Kidney tubule cell (primary cell): ENCODE results near the gene MBNL1.
"Not testable (repeated sequence)": the region's sequence is repeated elsewhere in the genome, so short reads cannot be mapped to it uniquely, and the experiment has no call there.

Experiments
- DNase-seq: peaks from one replicate; pipeline ENCODE4 v3.0.0-alpha.2; 2018; ENCODE audit warnings: low spot score

Gene MBNL1

GRCh38 chr3:152350139-152350538, 81.4 kb downstream of the MBNL1 start:
- DNase-seq: peak; percentile 33

GRCh38 chr3:152350776-152351175, 82.0 kb downstream of the MBNL1 start:
- DNase-seq: no peak

GRCh38 chr3:152352554-152352953, 83.8 kb downstream of the MBNL1 start:
- no peak for DNase-seq

- DNase-seq: no peak
Measured at GRCh38 chr3:152353578-152353977, 84.8 kb downstream of the MBNL1 start.

GRCh38 chr3:152355744-152356665, 87.3 kb downstream of the MBNL1 start:
- DNase-seq: no peak

- no peak for DNase-seq
Measured at GRCh38 chr3:152356870-152357276, 88.1 kb downstream of the MBNL1 start.

- no peak for DNase-seq
Measured at GRCh38 chr3:152357587-152357986, 88.9 kb downstream of the MBNL1 start.

- DNase-seq: peak; percentile 57
Measured at GRCh38 chr3:152359385-152360248, 90.9 kb downstream of the MBNL1 start.

- no peak for DNase-seq
Measured at GRCh38 chr3:152360302-152360701, 91.6 kb downstream of the MBNL1 start.

- no peak for DNase-seq
Measured at GRCh38 chr3:152360966-152361365, 92.2 kb downstream of the MBNL1 start.

GRCh38 chr3:152362086-152362485, 93.4 kb downstream of the MBNL1 start:
- DNase-seq: no peak

GRCh38 chr3:152364237-152364636, 95.5 kb downstream of the MBNL1 start:
- no peak for DNase-seq

- DNase-seq: no peak
Measured at GRCh38 chr3:152365126-152365525, 96.4 kb downstream of the MBNL1 start.

- no peak for DNase-seq
Measured at GRCh38 chr3:152365766-152366593, 97.3 kb downstream of the MBNL1 start.

GRCh38 chr3:152367192-152367591, 98.5 kb downstream of the MBNL1 start:
- DNase-seq: not testable (repeated sequence)

GRCh38 chr3:152372633-152373032, 103.9 kb downstream of the MBNL1 start:
- not testable (repeated sequence) for DNase-seq

GRCh38 chr3:152373379-152373778, 104.7 kb downstream of the MBNL1 start:
- DNase-seq: no peak

GRCh38 chr3:152374262-152374990, 105.7 kb downstream of the MBNL1 start:
- no peak for DNase-seq

GRCh38 chr3:152375546-152375945, 106.8 kb downstream of the MBNL1 start:
- DNase-seq: no peak

GRCh38 chr3:152376351-152377183, 107.8 kb downstream of the MBNL1 start:
- DNase-seq: no peak
